Brain pericyte (primary cell): ENCODE data around the gene FAF1.
"Not testable (repeated sequence)": the region's sequence is repeated elsewhere in the genome, so short reads cannot be mapped to it uniquely, and the experiment has no call there.

Experiments used
- DNase-seq: peaks from one replicate; pipeline ENCODE4 v3.0.0-alpha.2; 2012; ENCODE audit warnings: low read depth, low spot score

Gene FAF1

GRCh38 chr1:50559421-50559820 is 400.6 kb downstream of the FAF1 start:
- DNase-seq, result no peak

- no peak for DNase-seq
Measured at GRCh38 chr1:50553921-50554320, 406.1 kb downstream of the FAF1 start.

GRCh38 chr1:50548243-50548642 is 411.8 kb downstream of the FAF1 start:
- DNase-seq, result no peak

- no peak for DNase-seq
Measured at GRCh38 chr1:50542362-50542761, 417.7 kb downstream of the FAF1 start.

GRCh38 chr1:50538476-50538875 is 421.6 kb downstream of the FAF1 start:
- DNase-seq, result no peak

- DNase-seq, result no peak
Measured at GRCh38 chr1:50531601-50532000, 428.5 kb downstream of the FAF1 start.

GRCh38 chr1:50531027-50531426 is 429.0 kb downstream of the FAF1 start:
- no peak for DNase-seq

- DNase-seq, result no peak
Measured at GRCh38 chr1:50529510-50529909, 430.6 kb downstream of the FAF1 start.

- DNase-seq, result not testable (repeated sequence)
Measured at GRCh38 chr1:50527987-50528320, 432.1 kb downstream of the FAF1 start.

- DNase-seq, result no peak
Measured at GRCh38 chr1:50527249-50527986, 432.6 kb downstream of the FAF1 start.

- no peak for DNase-seq
Measured at GRCh38 chr1:50526431-50526830, 433.6 kb downstream of the FAF1 start.

GRCh38 chr1:50523548-50523947 is 436.5 kb downstream of the FAF1 start:
- DNase-seq, result no peak

- DNase-seq, result no peak
Measured at GRCh38 chr1:50522691-50523342, 437.2 kb downstream of the FAF1 start.

- DNase-seq, result no peak
Measured at GRCh38 chr1:50521703-50522102, 438.4 kb downstream of the FAF1 start.

GRCh38 chr1:50517488-50517887 is 442.6 kb downstream of the FAF1 start:
- DNase-seq, result no peak

GRCh38 chr1:50516056-50516455 is 444.0 kb downstream of the FAF1 start:
- no peak for DNase-seq

- no peak for DNase-seq
Measured at GRCh38 chr1:50508040-50508586, 452.0 kb downstream of the FAF1 start.

GRCh38 chr1:50505427-50505826 is 454.6 kb downstream of the FAF1 start:
- no peak for DNase-seq

GRCh38 chr1:50503515-50503914 is 456.6 kb downstream of the FAF1 start:
- no peak for DNase-seq

- no peak for DNase-seq
Measured at GRCh38 chr1:50502147-50502546, 457.9 kb downstream of the FAF1 start.

GRCh38 chr1:50497007-50497406 is 463.1 kb downstream of the FAF1 start:
- no peak for DNase-seq

- no peak for DNase-seq
Measured at GRCh38 chr1:50493710-50494109, 466.4 kb downstream of the FAF1 start.

GRCh38 chr1:50492142-50492541 is 467.9 kb downstream of the FAF1 start:
- no peak for DNase-seq
